HuH-7.5 (cell line): ENCODE measurements around the gene VASP.

Experiments
- DNase-seq: peaks from one replicate; pipeline ENCODE4 v3.0.0; 2011; ENCODE audit warnings: low spot score

VASP gene

GRCh38 chr19:45515081-45515624 lies 7.9 kb downstream of the VASP start:
- DNase-seq = no peak

- no peak for DNase-seq
Measured at GRCh38 chr19:45515807-45516401, 8.6 kb downstream of the VASP start.

GRCh38 chr19:45517238-45517637 lies 10.0 kb downstream of the VASP start:
- no peak for DNase-seq

- DNase-seq = no peak
Measured at GRCh38 chr19:45517641-45518468, 10.6 kb downstream of the VASP start.

GRCh38 chr19:45518469-45518826 lies 11.2 kb downstream of the VASP start:
- DNase-seq = no peak

- DNase-seq = no peak
Measured at GRCh38 chr19:45522010-45522941, 15.0 kb downstream of the VASP start.

- peak; percentile 91 for DNase-seq
Measured at GRCh38 chr19:45523642-45524256, 16.5 kb downstream of the VASP start.

GRCh38 chr19:45524575-45525129 lies 17.4 kb downstream of the VASP start:
- DNase-seq = no peak

GRCh38 chr19:45526143-45526542 lies 18.9 kb downstream of the VASP start:
- DNase-seq = peak; percentile 75

- no peak for DNase-seq
Measured at GRCh38 chr19:45526971-45527370, 19.7 kb downstream of the VASP start.

GRCh38 chr19:45527731-45528130 lies 20.5 kb downstream of the VASP start:
- DNase-seq = no peak

- DNase-seq = no peak
Measured at GRCh38 chr19:45528149-45528743, 21.0 kb downstream of the VASP start.

GRCh38 chr19:45528744-45529419 lies 21.6 kb downstream of the VASP start:
- no peak for DNase-seq

GRCh38 chr19:45529420-45529785 lies 22.1 kb downstream of the VASP start:
- no peak for DNase-seq

- DNase-seq = no peak
Measured at GRCh38 chr19:45531349-45531748, 24.1 kb downstream of the VASP start.

GRCh38 chr19:45539459-45539858 lies 32.2 kb downstream of the VASP start:
- DNase-seq = no peak

- no peak for DNase-seq
Measured at GRCh38 chr19:45542234-45542668, 35.0 kb downstream of the VASP start.

GRCh38 chr19:45547211-45547770 lies 40.0 kb downstream of the VASP start:
- no peak for DNase-seq

GRCh38 chr19:45547965-45548609 lies 40.8 kb downstream of the VASP start:
- no peak for DNase-seq

GRCh38 chr19:45553464-45553863 lies 46.2 kb downstream of the VASP start:
- DNase-seq = no peak
